ENCODE results near the gene CD28.

DNA sequence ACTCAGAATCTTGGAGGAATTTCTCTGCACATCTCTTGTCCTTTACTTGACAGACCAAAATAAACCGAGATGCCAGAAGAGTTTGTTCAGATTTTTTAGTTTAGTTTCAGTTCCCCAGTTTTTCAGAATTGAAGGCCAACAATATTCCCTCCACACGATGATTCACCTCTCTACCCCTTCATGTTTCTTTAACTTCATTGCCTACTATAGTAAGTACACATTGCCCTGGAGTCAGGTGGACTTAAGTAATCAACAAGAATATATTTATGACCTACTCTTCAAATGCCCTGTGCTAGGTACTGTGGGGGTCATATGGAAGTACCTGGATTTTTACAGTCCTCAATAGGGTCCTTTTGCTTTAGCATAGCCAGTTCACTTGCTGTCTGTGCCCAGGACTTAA is 81.5 kb downstream of the CD28 start:
- TF ChIP-seq, protein P1, sequence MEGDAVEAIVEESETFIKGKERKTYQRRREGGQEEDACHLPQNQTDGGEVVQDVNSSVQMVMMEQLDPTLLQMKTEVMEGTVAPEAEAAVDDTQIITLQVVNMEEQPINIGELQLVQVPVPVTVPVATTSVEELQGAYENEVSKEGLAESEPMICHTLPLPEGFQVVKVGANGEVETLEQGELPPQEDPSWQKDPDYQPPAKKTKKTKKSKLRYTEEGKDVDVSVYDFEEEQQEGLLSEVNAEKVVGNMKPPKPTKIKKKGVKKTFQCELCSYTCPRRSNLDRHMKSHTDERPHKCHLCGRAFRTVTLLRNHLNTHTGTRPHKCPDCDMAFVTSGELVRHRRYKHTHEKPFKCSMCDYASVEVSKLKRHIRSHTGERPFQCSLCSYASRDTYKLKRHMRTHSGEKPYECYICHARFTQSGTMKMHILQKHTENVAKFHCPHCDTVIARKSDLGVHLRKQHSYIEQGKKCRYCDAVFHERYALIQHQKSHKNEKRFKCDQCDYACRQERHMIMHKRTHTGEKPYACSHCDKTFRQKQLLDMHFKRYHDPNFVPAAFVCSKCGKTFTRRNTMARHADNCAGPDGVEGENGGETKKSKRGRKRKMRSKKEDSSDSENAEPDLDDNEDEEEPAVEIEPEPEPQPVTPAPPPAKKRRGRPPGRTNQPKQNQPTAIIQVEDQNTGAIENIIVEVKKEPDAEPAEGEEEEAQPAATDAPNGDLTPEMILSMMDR (IDR thresholded peaks at IDR 0.05; ENCODE audit: insufficient read depth, low read length): no peak
- TF ChIP-seq POLR2AphosphoS5 (IDR thresholded peaks at IDR 0.05; ENCODE audit: low read depth) (no peak), SPI1 (IDR thresholded peaks at IDR 0.05; ENCODE audit: borderline replicate concordance, low read depth) (no peak)
- TF ChIP-seq, protein P2, sequence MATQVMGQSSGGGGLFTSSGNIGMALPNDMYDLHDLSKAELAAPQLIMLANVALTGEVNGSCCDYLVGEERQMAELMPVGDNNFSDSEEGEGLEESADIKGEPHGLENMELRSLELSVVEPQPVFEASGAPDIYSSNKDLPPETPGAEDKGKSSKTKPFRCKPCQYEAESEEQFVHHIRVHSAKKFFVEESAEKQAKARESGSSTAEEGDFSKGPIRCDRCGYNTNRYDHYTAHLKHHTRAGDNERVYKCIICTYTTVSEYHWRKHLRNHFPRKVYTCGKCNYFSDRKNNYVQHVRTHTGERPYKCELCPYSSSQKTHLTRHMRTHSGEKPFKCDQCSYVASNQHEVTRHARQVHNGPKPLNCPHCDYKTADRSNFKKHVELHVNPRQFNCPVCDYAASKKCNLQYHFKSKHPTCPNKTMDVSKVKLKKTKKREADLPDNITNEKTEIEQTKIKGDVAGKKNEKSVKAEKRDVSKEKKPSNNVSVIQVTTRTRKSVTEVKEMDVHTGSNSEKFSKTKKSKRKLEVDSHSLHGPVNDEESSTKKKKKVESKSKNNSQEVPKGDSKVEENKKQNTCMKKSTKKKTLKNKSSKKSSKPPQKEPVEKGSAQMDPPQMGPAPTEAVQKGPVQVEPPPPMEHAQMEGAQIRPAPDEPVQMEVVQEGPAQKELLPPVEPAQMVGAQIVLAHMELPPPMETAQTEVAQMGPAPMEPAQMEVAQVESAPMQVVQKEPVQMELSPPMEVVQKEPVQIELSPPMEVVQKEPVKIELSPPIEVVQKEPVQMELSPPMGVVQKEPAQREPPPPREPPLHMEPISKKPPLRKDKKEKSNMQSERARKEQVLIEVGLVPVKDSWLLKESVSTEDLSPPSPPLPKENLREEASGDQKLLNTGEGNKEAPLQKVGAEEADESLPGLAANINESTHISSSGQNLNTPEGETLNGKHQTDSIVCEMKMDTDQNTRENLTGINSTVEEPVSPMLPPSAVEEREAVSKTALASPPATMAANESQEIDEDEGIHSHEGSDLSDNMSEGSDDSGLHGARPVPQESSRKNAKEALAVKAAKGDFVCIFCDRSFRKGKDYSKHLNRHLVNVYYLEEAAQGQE (IDR thresholded peaks at IDR 0.05; ENCODE audit: insufficient replicate concordance, low read depth): no peak
